Esophagus muscularis mucosa (tissue), 4 donors: ENCODE data around the gene ARL17B.
"Not testable (repeated sequence)": the region's sequence is repeated elsewhere in the genome, so short reads cannot be mapped to it uniquely, and the experiment has no call there.

Experiments
- EP300 ChIP-seq: sonication (generic); formaldehyde crosslinking; IDR thresholded peaks from one replicate; pipeline ENCODE4 v1.6.1; 2017; ENCODE audit warnings: antibody characterized with exemption
- POLR2A ChIP-seq: fragments of 450-650 bp; IDR thresholded peaks from one replicate; pipeline ENCODE4 v1.6.1; 2017; ENCODE audit warnings: antibody characterized with exemption, moderate library complexity, mild to moderate bottlenecking, low read depth
- POLR2AphosphoS5 ChIP-seq, 2 donors: sonication (generic); formaldehyde crosslinking; IDR thresholded peaks; one replicate each; pipeline ENCODE4 v1.6.1; 2017; ENCODE audit warnings: antibody characterized with exemption in 2 of 2
- TF ChIP-seq, protein P1 (sequence below), 3 experiments: fragments of 200-600 bp in 2 of 3; fragments of 450-650 bp in 1 of 3; sonication (generic) in 2 of 3; IDR thresholded peaks; one replicate each; pipeline ENCODE4 v1.5.1; 2017 to 2019; ENCODE audit warnings: antibody characterized with exemption in 3 of 3, mild to moderate bottlenecking in 2 of 3, moderate library complexity in 1 of 3

DNA sequence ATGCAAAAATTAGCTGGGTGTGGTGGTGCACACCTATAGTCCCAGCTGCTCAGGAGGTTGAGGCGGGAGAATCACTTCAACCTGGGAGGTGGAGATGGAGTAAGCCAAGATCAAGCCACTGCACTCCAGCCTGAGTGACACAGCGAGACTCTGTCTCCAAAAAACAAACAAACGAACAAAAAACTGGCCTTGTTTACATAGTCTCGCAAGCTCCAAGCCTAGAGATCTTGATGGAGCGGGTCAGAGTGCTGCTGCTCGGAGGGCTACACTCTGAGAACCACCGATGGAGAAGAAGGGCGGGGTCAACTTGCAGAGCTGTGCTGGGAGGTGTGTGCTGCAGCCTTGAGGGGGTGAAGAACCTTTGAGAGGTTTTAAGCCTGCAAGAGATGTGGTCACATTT is 130.2 kb downstream of the ARL17B start:
- not testable (repeated sequence) for TF ChIP-seq POLR2A; POLR2AphosphoS5 (IDR thresholded peaks at IDR 0.05); EP300
- TF ChIP-seq, protein P1, sequence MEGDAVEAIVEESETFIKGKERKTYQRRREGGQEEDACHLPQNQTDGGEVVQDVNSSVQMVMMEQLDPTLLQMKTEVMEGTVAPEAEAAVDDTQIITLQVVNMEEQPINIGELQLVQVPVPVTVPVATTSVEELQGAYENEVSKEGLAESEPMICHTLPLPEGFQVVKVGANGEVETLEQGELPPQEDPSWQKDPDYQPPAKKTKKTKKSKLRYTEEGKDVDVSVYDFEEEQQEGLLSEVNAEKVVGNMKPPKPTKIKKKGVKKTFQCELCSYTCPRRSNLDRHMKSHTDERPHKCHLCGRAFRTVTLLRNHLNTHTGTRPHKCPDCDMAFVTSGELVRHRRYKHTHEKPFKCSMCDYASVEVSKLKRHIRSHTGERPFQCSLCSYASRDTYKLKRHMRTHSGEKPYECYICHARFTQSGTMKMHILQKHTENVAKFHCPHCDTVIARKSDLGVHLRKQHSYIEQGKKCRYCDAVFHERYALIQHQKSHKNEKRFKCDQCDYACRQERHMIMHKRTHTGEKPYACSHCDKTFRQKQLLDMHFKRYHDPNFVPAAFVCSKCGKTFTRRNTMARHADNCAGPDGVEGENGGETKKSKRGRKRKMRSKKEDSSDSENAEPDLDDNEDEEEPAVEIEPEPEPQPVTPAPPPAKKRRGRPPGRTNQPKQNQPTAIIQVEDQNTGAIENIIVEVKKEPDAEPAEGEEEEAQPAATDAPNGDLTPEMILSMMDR (IDR thresholded peaks at IDR 0.05) = not testable (repeated sequence)
